ENCODE results near the gene OR4M1. TPM values are rescaled to one million over a fixed set of nuclear protein-coding genes. Genes with fewer than 3 reads are reported as not detected.
"Not testable (repeated sequence)": the region's sequence is repeated elsewhere in the genome, so short reads cannot be mapped to it uniquely, and the experiment has no call there.

Gene OR4M1
- total RNA-seq, 1 donor from 2014 or later, result not detected

- intact Hi-C loops (cut with micrococcal nuclease), result no loop called here
- H3K27ac Mint-ChIP-seq, result no peak overlapping the region
- ChIA-PET CTCF (no interaction called here), POLR2A (no interaction called here)
- no peak for DNase-seq
- no peak overlapping the region for H3K4me3 Mint-ChIP-seq
- no peak for TF ChIP-seq CTCF (IDR thresholded peaks at IDR 0.05)
- H3K36me3 Mint-ChIP-seq (ENCODE audit: low read depth), result no peaks in the 10 kb centered on the region
- no peaks in the 10 kb centered on the region for H3K4me1 Mint-ChIP-seq
- H3K27me3 Mint-ChIP-seq, result no peaks in the 10 kb centered on the region
- H3K9me3 Mint-ChIP-seq, result peaks cover 8% of the 10 kb centered on the region
- no peak for ATAC-seq (ENCODE audit: low read depth)
Observed at GRCh38 chr14:19799880-19800279, 26.6 kb downstream of the OR4M1 start.

DNA sequence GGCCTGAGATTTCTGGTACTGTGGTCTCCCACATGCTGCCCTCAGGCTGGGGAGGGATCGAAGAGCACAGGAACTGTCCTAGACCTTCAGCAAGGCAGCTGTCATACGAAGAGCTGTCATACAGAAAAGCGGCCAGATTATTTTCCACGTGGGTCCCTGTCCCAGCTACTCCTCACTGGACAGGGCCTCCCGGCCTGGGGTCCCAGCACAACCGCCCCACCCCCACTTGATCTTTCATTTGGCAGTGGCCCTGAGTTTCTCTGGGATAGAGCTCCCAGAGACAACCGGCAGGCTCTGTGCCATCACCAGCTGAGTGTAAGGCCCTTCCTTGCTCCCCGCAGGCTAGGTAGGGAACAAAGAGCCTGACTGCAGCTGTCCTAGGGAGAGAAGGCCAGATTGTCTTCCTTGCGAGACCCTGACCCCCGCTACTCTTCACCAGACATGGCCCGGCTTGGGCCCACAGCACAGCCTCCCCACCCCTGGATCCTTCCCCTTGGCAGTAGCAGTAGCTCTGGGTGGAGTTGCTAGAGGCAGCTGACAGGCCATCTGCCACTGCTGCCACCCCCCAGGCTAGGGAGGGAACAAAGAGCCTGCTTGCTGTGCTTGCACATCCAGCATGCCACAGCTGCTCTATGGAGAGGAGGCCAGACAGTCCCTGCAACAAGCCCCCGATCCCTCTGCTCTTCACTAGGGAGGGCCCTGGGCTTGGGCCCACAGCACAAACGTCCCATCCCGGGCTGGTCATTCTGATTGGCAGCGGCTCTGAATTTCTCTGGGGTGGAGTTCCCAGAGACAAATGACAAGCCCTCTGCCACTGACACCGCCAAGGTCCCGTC lies 27.2 kb downstream of the OR4M1 start:
- Mint-ChIP-seq H3K36me3 (ENCODE audit: low read depth) (no peaks in the 10 kb centered on the region), H3K9me3 (peaks cover 8% of the 10 kb centered on the region), H3K4me1 (no peaks in the 10 kb centered on the region), H3K4me3 (no peak overlapping the region), H3K27me3 (no peaks in the 10 kb centered on the region), H3K27ac (no peak overlapping the region)
- ChIA-PET CTCF (no interaction called here), POLR2A (no interaction called here)
- ATAC-seq (ENCODE audit: low read depth) (no peak), DNase-seq (no peak)
- intact Hi-C loops (cut with micrococcal nuclease), result no loop called here
- TF ChIP-seq CTCF (IDR thresholded peaks at IDR 0.05), result no peak

DNA sequence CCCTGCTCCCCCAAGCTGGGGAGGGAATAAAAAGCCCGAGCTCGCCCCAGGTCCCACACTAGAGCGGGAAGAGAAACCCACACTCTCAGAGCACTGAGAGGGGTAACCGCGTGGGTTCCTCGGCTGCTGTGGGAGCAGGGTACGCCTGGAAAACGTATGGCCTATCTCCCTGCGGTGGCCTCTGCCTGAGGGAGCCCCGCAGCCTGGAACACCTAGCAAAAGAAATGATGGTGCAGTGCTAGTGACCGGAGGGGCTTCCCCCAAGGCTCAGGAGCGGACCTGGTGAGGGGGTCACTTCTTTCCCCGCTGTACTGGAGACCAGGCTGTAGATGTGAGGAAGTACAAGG lies 27.8 kb downstream of the OR4M1 start:
- Mint-ChIP-seq H3K27me3 (no peaks in the 10 kb centered on the region), H3K36me3 (ENCODE audit: low read depth) (no peaks in the 10 kb centered on the region), H3K9me3 (peaks cover 8% of the 10 kb centered on the region), H3K4me1 (no peaks in the 10 kb centered on the region), H3K27ac (no peak overlapping the region), H3K4me3 (no peak overlapping the region)
- DNase-seq, result no peak
- no peak for TF ChIP-seq CTCF (IDR thresholded peaks at IDR 0.05)
- POLR2A ChIA-PET, result no interaction called here
- intact Hi-C loops (cut with micrococcal nuclease), result no loop called here
- CTCF ChIA-PET, result no interaction called here
- no peak for ATAC-seq (ENCODE audit: low read depth)

GRCh38 chr14:19803470-19803869 lies 30.2 kb downstream of the OR4M1 start, which contains the start of gene OR4N2:
Gene OR4N2, plus strand, starts transcription at chr14:19803770. Its CDS starts 23,679 bp downstream, at chr14:19827449.
- intact Hi-C loops (cut with micrococcal nuclease), result not testable (repeated sequence)

GRCh38 chr14:19813171-19813920 lies 40.0 kb downstream of the OR4M1 start:
- H3K4me3 Mint-ChIP-seq; H3K27me3 Mint-ChIP-seq; H3K36me3 Mint-ChIP-seq (ENCODE audit: low read depth); POLR2A ChIA-PET; DNase-seq; ATAC-seq (ENCODE audit: low read depth); intact Hi-C loops (cut with micrococcal nuclease); CTCF ChIA-PET; H3K4me1 Mint-ChIP-seq; H3K27ac Mint-ChIP-seq: not testable (repeated sequence)
- peaks cover 12% of the 10 kb centered on the region for H3K9me3 Mint-ChIP-seq

More at GRCh38 chr14:19803470-19803869, 30.2 kb downstream of the OR4M1 start, which contains the start of gene OR4N2:
- H3K27me3 Mint-ChIP-seq; H3K36me3 Mint-ChIP-seq (ENCODE audit: low read depth); DNase-seq; H3K9me3 Mint-ChIP-seq; ATAC-seq (ENCODE audit: low read depth); H3K4me1 Mint-ChIP-seq; H3K27ac Mint-ChIP-seq; H3K4me3 Mint-ChIP-seq; CTCF ChIA-PET; POLR2A ChIA-PET: not testable (repeated sequence)

DNA sequence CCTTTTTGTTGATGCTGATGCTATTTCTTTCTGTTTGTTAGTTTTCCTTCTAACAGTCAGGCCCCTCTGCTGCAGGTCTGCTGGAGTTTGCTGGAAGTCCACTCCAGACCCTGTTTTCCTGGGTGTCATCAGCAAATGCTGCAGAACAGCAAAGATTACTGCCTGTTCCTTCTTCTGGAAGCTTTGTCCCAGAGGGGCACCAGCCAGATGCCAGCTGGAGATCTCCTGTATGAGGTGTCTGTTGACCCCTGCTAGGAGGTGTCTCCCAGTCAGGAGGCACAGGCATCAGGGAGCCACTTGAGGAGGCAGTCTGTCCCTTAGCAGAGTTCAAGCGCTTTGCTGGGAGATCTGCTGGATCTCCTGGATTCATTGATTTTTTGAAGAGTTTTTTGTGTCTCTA lies 46.6 kb downstream of the OR4M1 start:
- intact Hi-C loops (cut with micrococcal nuclease); CTCF ChIA-PET; H3K4me3 Mint-ChIP-seq; DNase-seq; H3K27me3 Mint-ChIP-seq; H3K36me3 Mint-ChIP-seq (ENCODE audit: low read depth); H3K9me3 Mint-ChIP-seq; ATAC-seq (ENCODE audit: low read depth); POLR2A ChIA-PET; H3K4me1 Mint-ChIP-seq; H3K27ac Mint-ChIP-seq: not testable (repeated sequence)

DNA sequence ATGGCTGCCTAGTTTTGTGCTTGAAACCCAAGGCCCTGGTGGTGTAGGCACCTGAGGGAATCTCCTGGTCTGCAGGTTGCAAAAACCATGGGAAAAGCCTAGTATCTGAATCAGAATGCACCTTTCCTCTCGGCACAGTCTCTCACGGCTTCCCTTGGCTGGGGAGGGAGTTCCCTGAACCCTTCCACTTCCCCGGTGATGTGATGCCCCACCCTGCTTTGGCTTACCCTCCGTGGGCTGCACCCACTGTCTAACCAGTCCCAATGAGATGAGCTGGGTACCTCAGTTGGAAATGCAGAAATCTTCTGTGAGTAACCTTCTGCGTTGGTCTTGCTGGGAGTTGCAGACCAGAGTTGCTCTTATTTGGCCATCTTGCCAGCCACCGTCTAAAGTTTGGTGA lies 47.7 kb downstream of the OR4M1 start:
- ATAC-seq (ENCODE audit: low read depth); H3K27me3 Mint-ChIP-seq; H3K4me3 Mint-ChIP-seq; H3K36me3 Mint-ChIP-seq (ENCODE audit: low read depth); intact Hi-C loops (cut with micrococcal nuclease); H3K4me1 Mint-ChIP-seq; POLR2A ChIA-PET; H3K9me3 Mint-ChIP-seq; CTCF ChIA-PET; H3K27ac Mint-ChIP-seq; DNase-seq: not testable (repeated sequence)
